Measurements from ENCODE around the gene SH3BP2.
A peak's percentile ranks its signal among the peaks of the same experiment; 100 is the strongest.

The SH3BP2 gene

GRCh38 chr4:2793586-2794485 is 951 bp downstream of the SH3BP2 start:
- peaks cover 55% of the 10 kb centered on the region for H3K4me1 Mint-ChIP-seq
- H3K4me3 Mint-ChIP-seq, result peak overlapping the region; percentile 84
- H3K36me3 Mint-ChIP-seq (ENCODE audit: low read depth), result no peaks in the 10 kb centered on the region
- H3K27ac Mint-ChIP-seq, result peak overlapping the region; percentile 86
- H3K27me3 Mint-ChIP-seq, result no peaks in the 10 kb centered on the region
- peak; percentile 73 for DNase-seq
- peak; percentile 45 for ATAC-seq
- no peaks in the 10 kb centered on the region for H3K9me3 Mint-ChIP-seq

GRCh38 chr4:2794486-2795299 is 1.8 kb downstream of the SH3BP2 start:
- no peak for ATAC-seq
- no peaks in the 10 kb centered on the region for H3K27me3 Mint-ChIP-seq
- peaks cover 54% of the 10 kb centered on the region for H3K4me1 Mint-ChIP-seq
- H3K27ac Mint-ChIP-seq, result peak overlapping the region; percentile 86
- no peaks in the 10 kb centered on the region for H3K36me3 Mint-ChIP-seq (ENCODE audit: low read depth)
- DNase-seq, result no peak
- H3K4me3 Mint-ChIP-seq, result peak overlapping the region; percentile 84
- no peaks in the 10 kb centered on the region for H3K9me3 Mint-ChIP-seq

- Mint-ChIP-seq H3K27ac (no peak overlapping the region), H3K27me3 (no peaks in the 10 kb centered on the region), H3K4me1 (peaks cover 59% of the 10 kb centered on the region), H3K9me3 (no peaks in the 10 kb centered on the region), H3K4me3 (no peak overlapping the region), H3K36me3 (ENCODE audit: low read depth) (no peaks in the 10 kb centered on the region)
- ATAC-seq, result no peak
- DNase-seq, result no peak
These were observed 2.5 kb downstream of the SH3BP2 start for GRCh38 chr4:2795300-2795892.

GRCh38 chr4:2795893-2796848 is 3.3 kb downstream of the SH3BP2 start:
- no peaks in the 10 kb centered on the region for H3K9me3 Mint-ChIP-seq
- no peaks in the 10 kb centered on the region for H3K36me3 Mint-ChIP-seq (ENCODE audit: low read depth)
- no peaks in the 10 kb centered on the region for H3K27me3 Mint-ChIP-seq
- H3K4me3 Mint-ChIP-seq, result no peak overlapping the region
- H3K4me1 Mint-ChIP-seq, result peaks cover 64% of the 10 kb centered on the region
- ATAC-seq, result no peak
- no peak for DNase-seq
- H3K27ac Mint-ChIP-seq, result no peak overlapping the region

- Mint-ChIP-seq H3K27ac (no peak overlapping the region), H3K27me3 (no peaks in the 10 kb centered on the region), H3K4me3 (no peak overlapping the region), H3K4me1 (peaks cover 71% of the 10 kb centered on the region), H3K36me3 (ENCODE audit: low read depth) (no peaks in the 10 kb centered on the region), H3K9me3 (no peaks in the 10 kb centered on the region)
- ATAC-seq (no peak), DNase-seq (no peak)
These were observed 4.1 kb downstream of the SH3BP2 start for GRCh38 chr4:2796849-2797544.

GRCh38 chr4:2797545-2798305 is 4.8 kb downstream of the SH3BP2 start:
- Mint-ChIP-seq H3K27me3 (no peaks in the 10 kb centered on the region), H3K27ac (peak overlapping the region; percentile 84), H3K4me3 (peak overlapping the region; percentile 75), H3K4me1 (peaks cover 67% of the 10 kb centered on the region), H3K36me3 (ENCODE audit: low read depth) (no peaks in the 10 kb centered on the region), H3K9me3 (no peaks in the 10 kb centered on the region)
- peak; percentile 60 for ATAC-seq
- DNase-seq, result no peak

- Mint-ChIP-seq H3K4me1 (peaks cover 67% of the 10 kb centered on the region), H3K9me3 (no peaks in the 10 kb centered on the region), H3K36me3 (ENCODE audit: low read depth) (no peaks in the 10 kb centered on the region), H3K27me3 (no peaks in the 10 kb centered on the region), H3K4me3 (peak overlapping the region; percentile 75), H3K27ac (peak overlapping the region; percentile 84)
- peak; percentile 74 for DNase-seq
- ATAC-seq, result peak; percentile 64
These were observed 5.7 kb downstream of the SH3BP2 start for GRCh38 chr4:2798399-2799223.

GRCh38 chr4:2799224-2799911 is 6.5 kb downstream of the SH3BP2 start:
- Mint-ChIP-seq H3K27ac (peak overlapping the region; percentile 82), H3K4me1 (peaks cover 60% of the 10 kb centered on the region)
- DNase-seq, result no peak

GRCh38 chr4:2799971-2800690 is 7.2 kb downstream of the SH3BP2 start:
- Mint-ChIP-seq H3K4me3 (peak overlapping the region; percentile 63), H3K27ac (peak overlapping the region; percentile 14), H3K27me3 (no peaks in the 10 kb centered on the region), H3K4me1 (peaks cover 57% of the 10 kb centered on the region), H3K36me3 (ENCODE audit: low read depth) (no peaks in the 10 kb centered on the region), H3K9me3 (no peaks in the 10 kb centered on the region)
- DNase-seq, result no peak
- no peak for ATAC-seq

More at GRCh38 chr4:2799224-2799911, 6.5 kb downstream of the SH3BP2 start:
- H3K9me3 Mint-ChIP-seq, result no peaks in the 10 kb centered on the region
- peak overlapping the region; percentile 75 for H3K4me3 Mint-ChIP-seq
- no peak for ATAC-seq
- H3K27me3 Mint-ChIP-seq, result no peaks in the 10 kb centered on the region
- H3K36me3 Mint-ChIP-seq (ENCODE audit: low read depth), result no peaks in the 10 kb centered on the region

GRCh38 chr4:2800691-2801596 is 8.1 kb downstream of the SH3BP2 start:
- Mint-ChIP-seq H3K4me1 (peaks cover 57% of the 10 kb centered on the region), H3K27ac (peak overlapping the region; percentile 59), H3K27me3 (no peaks in the 10 kb centered on the region), H3K4me3 (peak overlapping the region; percentile 62), H3K36me3 (ENCODE audit: low read depth) (no peaks in the 10 kb centered on the region), H3K9me3 (no peaks in the 10 kb centered on the region)
- DNase-seq (no peak), ATAC-seq (peak; percentile 59)

Measured in activated naive CD8-positive, alpha-beta T cell treated with anti-CD3 and anti-CD28 coated beads, Interleukin-2, amount 50 U/mL, for 24 hours (primary cell).